ENCODE measurements around the gene PCDHB11.
"Not testable (repeated sequence)": the region's sequence is repeated elsewhere in the genome, so short reads cannot be mapped to it uniquely, and the experiment has no call there.

The PCDHB11 gene

DNA sequence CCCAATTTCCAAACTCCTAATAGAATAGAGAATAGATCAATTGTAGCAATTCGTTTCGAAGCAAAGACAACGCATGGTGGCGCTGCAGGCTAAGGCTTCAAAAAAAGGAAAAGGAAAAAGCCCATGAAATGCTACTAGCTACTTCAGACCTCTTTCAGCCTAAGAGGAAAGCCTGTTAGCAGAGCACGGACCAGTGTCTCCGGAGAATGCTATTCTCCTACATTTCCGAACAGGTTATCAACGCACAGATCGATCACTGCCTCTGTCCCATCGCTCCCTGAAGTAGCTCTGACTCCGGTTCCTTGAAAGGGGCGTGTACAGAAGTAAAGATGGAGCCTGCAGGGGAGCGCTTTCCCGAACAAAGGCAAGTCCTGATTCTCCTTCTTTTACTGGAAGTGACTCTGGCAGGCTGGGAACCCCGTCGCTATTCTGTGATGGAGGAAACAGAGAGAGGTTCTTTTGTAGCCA lies 45.9 kb downstream of the PCDHB11 start, which contains the start of gene PCDHB15:
TSS of gene PCDHB15 (plus strand) at position 146 of the 468 bp plus-strand sequence. CDS start at position 330, 184 bp downstream.
- CTCF ChIA-PET, result interaction anchor here (1.0 kb wide), 1 partner anchor 75 kb away, joined by 3 read pairs; the partner anchor contains the start of gene TAF7
- POLR2A ChIA-PET (ENCODE audit: low non-redundant PET), result no interaction called here
- TF ChIP-seq, protein P1, sequence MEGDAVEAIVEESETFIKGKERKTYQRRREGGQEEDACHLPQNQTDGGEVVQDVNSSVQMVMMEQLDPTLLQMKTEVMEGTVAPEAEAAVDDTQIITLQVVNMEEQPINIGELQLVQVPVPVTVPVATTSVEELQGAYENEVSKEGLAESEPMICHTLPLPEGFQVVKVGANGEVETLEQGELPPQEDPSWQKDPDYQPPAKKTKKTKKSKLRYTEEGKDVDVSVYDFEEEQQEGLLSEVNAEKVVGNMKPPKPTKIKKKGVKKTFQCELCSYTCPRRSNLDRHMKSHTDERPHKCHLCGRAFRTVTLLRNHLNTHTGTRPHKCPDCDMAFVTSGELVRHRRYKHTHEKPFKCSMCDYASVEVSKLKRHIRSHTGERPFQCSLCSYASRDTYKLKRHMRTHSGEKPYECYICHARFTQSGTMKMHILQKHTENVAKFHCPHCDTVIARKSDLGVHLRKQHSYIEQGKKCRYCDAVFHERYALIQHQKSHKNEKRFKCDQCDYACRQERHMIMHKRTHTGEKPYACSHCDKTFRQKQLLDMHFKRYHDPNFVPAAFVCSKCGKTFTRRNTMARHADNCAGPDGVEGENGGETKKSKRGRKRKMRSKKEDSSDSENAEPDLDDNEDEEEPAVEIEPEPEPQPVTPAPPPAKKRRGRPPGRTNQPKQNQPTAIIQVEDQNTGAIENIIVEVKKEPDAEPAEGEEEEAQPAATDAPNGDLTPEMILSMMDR (conservative IDR thresholded peaks at IDR 0.05; ENCODE audit: low read depth), result no peak
- no peak within 1 kb of the TSS for H3K27ac ChIP-seq
- no peak for DNase-seq (ENCODE audit: low spot score)

DNA sequence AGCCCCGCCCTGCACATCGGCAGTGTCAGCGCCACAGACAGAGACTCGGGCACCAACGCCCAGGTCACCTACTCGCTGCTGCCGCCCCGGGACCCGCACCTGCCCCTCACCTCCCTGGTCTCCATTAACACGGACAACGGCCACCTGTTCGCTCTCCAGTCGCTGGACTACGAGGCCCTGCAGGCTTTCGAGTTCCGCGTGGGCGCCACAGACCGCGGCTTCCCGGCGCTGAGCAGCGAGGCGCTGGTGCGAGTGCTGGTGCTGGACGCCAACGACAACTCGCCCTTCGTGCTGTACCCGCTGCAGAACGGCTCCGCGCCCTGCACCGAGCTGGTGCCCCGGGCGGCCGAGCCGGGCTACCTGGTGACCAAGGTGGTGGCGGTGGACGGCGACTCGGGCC lies 47.5 kb downstream of the PCDHB11 start:
- DNase-seq (ENCODE audit: low spot score); POLR2A ChIA-PET (ENCODE audit: low non-redundant PET); H3K27ac ChIP-seq; CTCF ChIA-PET: not testable (repeated sequence)

DNA sequence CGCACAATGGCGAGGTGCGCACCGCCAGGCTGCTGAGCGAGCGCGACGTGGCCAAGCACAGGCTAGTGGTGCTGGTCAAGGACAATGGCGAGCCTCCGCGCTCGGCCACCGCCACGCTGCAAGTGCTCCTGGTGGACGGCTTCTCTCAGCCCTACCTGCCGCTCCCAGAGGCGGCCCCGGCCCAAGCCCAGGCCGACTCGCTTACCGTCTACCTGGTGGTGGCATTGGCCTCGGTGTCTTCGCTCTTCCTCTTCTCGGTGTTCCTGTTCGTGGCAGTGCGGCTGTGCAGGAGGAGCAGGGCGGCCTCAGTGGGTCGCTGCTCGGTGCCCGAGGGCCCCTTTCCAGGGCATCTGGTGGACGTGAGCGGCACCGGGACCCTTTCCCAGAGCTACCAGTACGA lies 48.0 kb downstream of the PCDHB11 start:
- H3K27ac ChIP-seq; DNase-seq (ENCODE audit: low spot score); POLR2A ChIA-PET (ENCODE audit: low non-redundant PET); CTCF ChIA-PET: not testable (repeated sequence)

DNA sequence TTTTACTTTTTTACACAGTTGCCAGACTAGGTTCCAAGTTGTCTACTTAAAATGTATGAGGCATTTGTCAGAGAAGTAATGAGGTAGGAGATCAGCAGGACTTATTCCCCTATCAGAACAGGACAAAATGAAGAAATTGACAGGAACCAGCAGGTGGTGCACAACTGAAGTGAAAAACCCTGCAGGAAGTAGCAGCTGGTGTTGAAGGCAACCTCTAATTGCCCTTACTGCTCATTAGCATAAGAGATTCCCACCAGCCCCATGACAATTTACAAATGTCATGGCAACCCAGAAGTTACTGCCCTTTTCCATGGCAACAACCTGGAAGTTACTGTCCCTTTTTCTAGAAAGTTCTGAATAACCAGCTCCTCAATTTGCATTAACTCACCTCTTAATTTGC lies 51.1 kb downstream of the PCDHB11 start:
- no peak for DNase-seq (ENCODE audit: low spot score)
- no peak overlapping the region for H3K27ac ChIP-seq
- POLR2A ChIA-PET (ENCODE audit: low non-redundant PET), result no interaction called here
- TF ChIP-seq, protein P1 (conservative IDR thresholded peaks at IDR 0.05; ENCODE audit: low read depth), result no peak
- CTCF ChIA-PET, result interaction anchor here (0.6 kb wide), 1 partner anchor 12 kb away, joined by 11 read pairs; no protein-coding TSS in a partner anchor
